ENCODE measurements around the gene CERS6.

DNA sequence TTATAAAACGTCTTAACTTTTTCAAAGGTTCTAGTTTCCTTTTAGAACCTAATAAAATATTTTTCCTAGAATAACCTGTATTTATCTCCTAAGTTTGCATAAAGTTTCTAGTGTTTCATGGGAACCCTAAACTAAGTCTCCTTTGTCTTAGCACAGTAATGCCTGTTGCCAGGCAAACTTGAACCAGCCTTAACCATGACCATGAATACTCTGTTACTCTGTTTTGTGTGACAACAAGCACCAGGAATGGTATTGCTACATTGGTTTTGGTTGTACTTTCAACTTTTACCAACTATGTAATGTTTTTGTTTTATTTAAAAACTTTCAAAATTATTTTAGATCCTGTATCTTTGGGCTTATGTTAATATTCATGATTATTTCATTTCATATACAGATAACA is 137.6 kb downstream of the CERS6 start:
- TF ChIP-seq, protein P1, sequence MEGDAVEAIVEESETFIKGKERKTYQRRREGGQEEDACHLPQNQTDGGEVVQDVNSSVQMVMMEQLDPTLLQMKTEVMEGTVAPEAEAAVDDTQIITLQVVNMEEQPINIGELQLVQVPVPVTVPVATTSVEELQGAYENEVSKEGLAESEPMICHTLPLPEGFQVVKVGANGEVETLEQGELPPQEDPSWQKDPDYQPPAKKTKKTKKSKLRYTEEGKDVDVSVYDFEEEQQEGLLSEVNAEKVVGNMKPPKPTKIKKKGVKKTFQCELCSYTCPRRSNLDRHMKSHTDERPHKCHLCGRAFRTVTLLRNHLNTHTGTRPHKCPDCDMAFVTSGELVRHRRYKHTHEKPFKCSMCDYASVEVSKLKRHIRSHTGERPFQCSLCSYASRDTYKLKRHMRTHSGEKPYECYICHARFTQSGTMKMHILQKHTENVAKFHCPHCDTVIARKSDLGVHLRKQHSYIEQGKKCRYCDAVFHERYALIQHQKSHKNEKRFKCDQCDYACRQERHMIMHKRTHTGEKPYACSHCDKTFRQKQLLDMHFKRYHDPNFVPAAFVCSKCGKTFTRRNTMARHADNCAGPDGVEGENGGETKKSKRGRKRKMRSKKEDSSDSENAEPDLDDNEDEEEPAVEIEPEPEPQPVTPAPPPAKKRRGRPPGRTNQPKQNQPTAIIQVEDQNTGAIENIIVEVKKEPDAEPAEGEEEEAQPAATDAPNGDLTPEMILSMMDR (IDR thresholded peaks at IDR 0.05), result no peak
- no peak for TF ChIP-seq POLR2A (IDR thresholded peaks at IDR 0.05)

Measured in body of pancreas (tissue), 4 donors.